GM12892 (cell line): ENCODE data around the gene SPEG.

Experiments
- POLR2A ChIP-seq: IDR thresholded peaks from 2 replicates; pipeline ENCODE4 v1.6.1; 2011; ENCODE audit warnings: low read depth, low read length, control low read depth
- POLR2AphosphoS5 ChIP-seq: IDR thresholded peaks from 2 replicates; pipeline ENCODE4 v1.6.1; 2011; ENCODE audit warnings: low read depth, low read length, control low read depth
- TAF1 ChIP-seq: IDR thresholded peaks from 2 replicates; pipeline ENCODE4 v1.6.1; 2011; ENCODE audit warnings: low read depth, mild to moderate bottlenecking, control low read depth, low read length, borderline replicate concordance

- TF ChIP-seq POLR2A = no peak
- TF ChIP-seq POLR2AphosphoS5 = no peak
- TF ChIP-seq TAF1 = no peak
Observed at GRCh38 chr2:219495531-219496122, 61.0 kb downstream of the SPEG start.
